K562 (cell line): ENCODE measurements around the gene PLD1. TPM values are rescaled to one million over a fixed set of nuclear protein-coding genes. Genes with fewer than 3 reads are reported as not detected.

Source experiments
- CXXC5 ChIP-seq: fragments of 250-450 bp; sonication (Bioruptor Pico); IDR thresholded peaks from 2 replicates; pipeline ENCODE4 v1.8.0; 2022; ENCODE audit warnings: inconsistent platforms, mild to moderate bottlenecking, moderate library complexity
- E2F8 ChIP-seq: fragments of 450-650 bp; IDR thresholded peaks from 2 replicates; pipeline ENCODE4 v1.7.1; 2018; ENCODE audit warnings: mild to moderate bottlenecking, low read depth; ENCODE audit not compliant: partially characterized antibody
- GTF2E2 ChIP-seq: fragments of 200-800 bp; sonication (Bioruptor generic); IDR thresholded peaks from 2 replicates; pipeline ENCODE4 v1.6.1; 2016; ENCODE audit warnings: missing genetic modification characterization, missing compliant biosample characterization
- HDGF ChIP-seq: fragments of 450-650 bp; IDR thresholded peaks from 2 replicates; pipeline ENCODE4 v1.6.1; 2016
- HNRNPL ChIP-seq: fragments of 200-400 bp; formaldehyde crosslinking; IDR thresholded peaks from 2 replicates; pipeline ENCODE4 v1.6.1; 2017; ENCODE audit warnings: low read depth, mild to moderate bottlenecking, low read length
- MIER1 ChIP-seq: fragments of 450-650 bp; IDR thresholded peaks from 2 replicates; pipeline ENCODE4 v1.6.1; 2016; ENCODE audit warnings: antibody characterized with exemption, mild to moderate bottlenecking, low read depth
- MTF1 ChIP-seq: fragments of 250-450 bp; sonication (Bioruptor Pico); IDR thresholded peaks from 2 replicates; pipeline ENCODE4 v1.9.0; 2021; ENCODE audit warnings: moderate library complexity, mild to moderate bottlenecking, inconsistent platforms, borderline replicate concordance
- PHF20 ChIP-seq: fragments of 450-650 bp; IDR thresholded peaks from 2 replicates; pipeline ENCODE4 v1.6.1; 2018; ENCODE audit not compliant: partially characterized antibody
- POLR2B ChIP-seq: fragments of 450-650 bp; IDR thresholded peaks from 2 replicates; pipeline ENCODE4 v1.6.1; 2018; ENCODE audit warnings: low read depth; ENCODE audit not compliant: partially characterized antibody
- RBBP5 ChIP-seq: fragments of 200-600 bp; sonication (generic); IDR thresholded peaks from 2 replicates; pipeline ENCODE4 v1.6.1; 2012; ENCODE audit warnings: borderline replicate concordance, mild to moderate bottlenecking, low read length, control low read depth, inconsistent platforms; ENCODE audit not compliant: insufficient read depth, poor library complexity, severe bottlenecking
- RHOXF2B ChIP-seq: fragments of 250-450 bp; sonication (Bioruptor Pico); conservative IDR thresholded peaks from 2 replicates; pipeline ENCODE4 v1.5.1; 2021
- U2AF1 ChIP-seq: fragments of 200-400 bp; formaldehyde crosslinking; optimal IDR thresholded peaks from 2 replicates; pipeline ENCODE3; 2017; ENCODE audit warnings: mild to moderate bottlenecking, low read depth, low read length, moderate library complexity
- XRCC3 ChIP-seq: fragments of 450-650 bp; IDR thresholded peaks from 2 replicates; pipeline ENCODE4 v1.6.1; 2017; ENCODE audit warnings: mild to moderate bottlenecking, moderate library complexity
- ZMIZ1 ChIP-seq, 2 experiments: fragments of 150-350 bp in 1 of 2; IDR thresholded peaks; 2 replicates each; pipeline ENCODE4 v1.6.1; 2012 to 2016; ENCODE audit warnings: low read depth in 2 of 2, low read length in 2 of 2, mild to moderate bottlenecking in 1 of 2, moderate library complexity in 1 of 2
- ZNF140 ChIP-seq: fragments of 250-450 bp; sonication (Bioruptor Pico); IDR thresholded peaks from 2 replicates; pipeline ENCODE4 v1.8.0; 2021; ENCODE audit warnings: moderate library complexity, mild to moderate bottlenecking, inconsistent platforms
- ZNF143 ChIP-seq: sonication (generic); formaldehyde crosslinking; IDR thresholded peaks from 2 replicates; pipeline ENCODE4 v1.9.0; 2022; ENCODE audit warnings: mild to moderate bottlenecking, missing genetic modification reagents
- polyA plus RNA-seq, 8 experiments: library from polyadenylated mRNA; depleted of rRNA in 4 of 8; stranded (reverse) in 5 of 8; unstranded in 3 of 8; fragments of >200 nt; fragmentation: Nextera tagmentation in 2 of 8; fragmentation: Illumina TruSeq in 1 of 8; extraction: Ambion mirVana in 2 of 8; extraction: Trizol in 1 of 8; gene quantifications; 2 replicates each; pipeline versions ENCODE4 v1.2.1 to v1.2.3, GENCODE V29; 2011 to 2014; ENCODE audit warnings: inconsistent platforms in 1 of 8, missing spikeins in 1 of 8
- total RNA-seq, 7 experiments: library from RNA; depleted of rRNA in 6 of 7; stranded (reverse); fragments of >200 nt in 6 of 7; fragmentation: Illumina TruSeq in 2 of 7; extraction: Trizol in 2 of 7; gene quantifications; 2 replicates each; pipeline versions ENCODE4 v1.2.1 to v1.2.3, GENCODE V29; 2011 to 2021; ENCODE audit warnings: low replicate concordance in 1 of 7
- TF ChIP-seq, protein P1 (sequence below): fragments of 250-450 bp; sonication (Bioruptor Pico); IDR thresholded peaks from 2 replicates; pipeline ENCODE4 v1.5.0; 2021
- TF ChIP-seq, protein P2 (sequence below): IDR thresholded peaks from 2 replicates; pipeline ENCODE4 v1.6.1; 2011; ENCODE audit not compliant: insufficient read length; ENCODE audit errors: extremely low read depth
- TF ChIP-seq, protein P3 (sequence below): fragments of 250-450 bp; sonication (Bioruptor Pico); IDR thresholded peaks from 2 replicates; pipeline ENCODE4 v1.8.0; 2021; ENCODE audit warnings: borderline replicate concordance, mild to moderate bottlenecking, moderate library complexity; ENCODE audit not compliant: poor library complexity, severe bottlenecking

PLD1 gene
- total and polyA plus RNA-seq, 9 of the 15 experiments (the other 6 are each of a cell fraction or from before 2014, with no cell fraction given) = 8.4 to 26.1 (median 18.6) TPM

GRCh38 chr3:171809861-171810628 lies at the start of gene PLD1 (continued):
- TF ChIP-seq POLR2B = no peak
- TF ChIP-seq, protein P1, sequence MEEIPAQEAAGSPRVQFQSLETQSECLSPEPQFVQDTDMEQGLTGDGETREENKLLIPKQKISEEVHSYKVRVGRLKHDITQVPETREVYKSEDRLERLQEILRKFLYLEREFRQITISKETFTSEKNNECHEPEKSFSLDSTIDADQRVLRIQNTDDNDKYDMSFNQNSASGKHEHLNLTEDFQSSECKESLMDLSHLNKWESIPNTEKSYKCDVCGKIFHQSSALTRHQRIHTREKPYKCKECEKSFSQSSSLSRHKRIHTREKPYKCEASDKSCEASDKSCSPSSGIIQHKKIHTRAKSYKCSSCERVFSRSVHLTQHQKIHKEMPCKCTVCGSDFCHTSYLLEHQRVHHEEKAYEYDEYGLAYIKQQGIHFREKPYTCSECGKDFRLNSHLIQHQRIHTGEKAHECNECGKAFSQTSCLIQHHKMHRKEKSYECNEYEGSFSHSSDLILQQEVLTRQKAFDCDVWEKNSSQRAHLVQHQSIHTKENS (CRISPR knock-in tag) = no peak
- no peak for TF ChIP-seq ZMIZ1 (IDR thresholded peaks at IDR 0.05; ENCODE audit: low read depth in 2 of 2, low read length in 2 of 2)
- TF ChIP-seq ZNF143 (CRISPR knock-in tag) = no peak; the same call in 1 of the 2 replicates
- TF ChIP-seq E2F8 = no peak
- TF ChIP-seq PHF20 = peak; percentile 61
- no peak for TF ChIP-seq MTF1 (CRISPR knock-in tag)
- TF ChIP-seq ZNF140 (CRISPR knock-in tag) = no peak
- TF ChIP-seq XRCC3 = no peak
- no peak for TF ChIP-seq HDGF
- TF ChIP-seq, protein P2, sequence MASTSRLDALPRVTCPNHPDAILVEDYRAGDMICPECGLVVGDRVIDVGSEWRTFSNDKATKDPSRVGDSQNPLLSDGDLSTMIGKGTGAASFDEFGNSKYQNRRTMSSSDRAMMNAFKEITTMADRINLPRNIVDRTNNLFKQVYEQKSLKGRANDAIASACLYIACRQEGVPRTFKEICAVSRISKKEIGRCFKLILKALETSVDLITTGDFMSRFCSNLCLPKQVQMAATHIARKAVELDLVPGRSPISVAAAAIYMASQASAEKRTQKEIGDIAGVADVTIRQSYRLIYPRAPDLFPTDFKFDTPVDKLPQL = no peak
- no peak for TF ChIP-seq RHOXF2B (CRISPR knock-in tag)
- no peak for TF ChIP-seq MIER1
- TF ChIP-seq, protein P3, sequence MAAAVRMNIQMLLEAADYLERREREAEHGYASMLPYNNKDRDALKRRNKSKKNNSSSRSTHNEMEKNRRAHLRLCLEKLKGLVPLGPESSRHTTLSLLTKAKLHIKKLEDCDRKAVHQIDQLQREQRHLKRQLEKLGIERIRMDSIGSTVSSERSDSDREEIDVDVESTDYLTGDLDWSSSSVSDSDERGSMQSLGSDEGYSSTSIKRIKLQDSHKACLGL (CRISPR knock-in tag) = no peak
- TF ChIP-seq U2AF1 = no peak
- TF ChIP-seq CXXC5 = peak; percentile 83
- peak; percentile 87 for TF ChIP-seq RBBP5
- peak; percentile 87 for TF ChIP-seq HNRNPL
- no peak for TF ChIP-seq GTF2E2 (tag)
